GM12872 (cell line): ENCODE results near the gene LRP2.

Source experiments
- TF ChIP-seq, protein P1 (sequence below): IDR thresholded peaks from 3 replicates; pipeline ENCODE4 v1.5.1; 2011; ENCODE audit warnings: low read depth, mild to moderate bottlenecking, low read length, moderate library complexity; ENCODE audit not compliant: insufficient read depth

Gene LRP2

DNA sequence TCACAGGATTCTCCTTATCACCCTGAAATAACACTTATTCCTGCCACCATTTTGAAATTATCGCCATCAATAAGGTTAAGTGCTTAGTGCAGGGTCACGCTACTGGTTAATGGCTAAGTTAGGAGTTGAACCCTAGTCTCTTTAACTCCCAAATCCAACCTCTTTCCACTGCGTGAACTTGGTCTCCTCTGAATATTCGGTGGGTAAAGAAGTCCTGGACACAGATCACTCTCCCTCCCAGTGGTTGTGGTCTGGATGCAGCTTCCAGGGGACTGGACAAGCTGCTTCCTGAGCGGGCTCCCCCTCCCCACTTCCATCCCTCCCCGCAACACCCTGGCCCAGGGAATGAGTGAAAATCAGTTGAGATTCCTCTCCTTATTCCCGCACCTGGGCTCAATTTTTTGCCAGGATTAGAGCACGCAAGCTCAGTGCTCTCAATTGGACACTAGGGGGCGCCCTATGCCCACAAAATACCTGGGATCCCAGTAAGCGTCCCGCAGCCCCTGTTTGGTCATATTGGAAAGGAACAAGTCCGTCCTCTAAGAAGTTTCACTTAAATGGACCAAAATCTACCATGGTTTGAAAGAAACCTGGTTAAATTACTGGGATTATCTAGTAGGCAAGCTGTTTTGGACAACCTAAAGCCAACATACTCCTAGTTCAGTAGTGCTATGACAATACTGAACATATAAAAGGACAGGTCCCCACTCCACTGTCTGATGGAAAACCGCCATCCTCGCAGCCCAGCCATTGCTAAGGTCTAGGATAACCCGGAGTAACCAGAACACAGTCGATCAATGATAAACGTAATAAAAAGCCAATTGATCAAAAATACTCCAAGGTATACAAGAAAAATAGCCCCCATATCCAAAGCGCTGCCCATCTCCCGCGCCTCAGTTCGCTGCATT is 252.6 kb downstream of the LRP2 start:
- TF ChIP-seq, protein P1, sequence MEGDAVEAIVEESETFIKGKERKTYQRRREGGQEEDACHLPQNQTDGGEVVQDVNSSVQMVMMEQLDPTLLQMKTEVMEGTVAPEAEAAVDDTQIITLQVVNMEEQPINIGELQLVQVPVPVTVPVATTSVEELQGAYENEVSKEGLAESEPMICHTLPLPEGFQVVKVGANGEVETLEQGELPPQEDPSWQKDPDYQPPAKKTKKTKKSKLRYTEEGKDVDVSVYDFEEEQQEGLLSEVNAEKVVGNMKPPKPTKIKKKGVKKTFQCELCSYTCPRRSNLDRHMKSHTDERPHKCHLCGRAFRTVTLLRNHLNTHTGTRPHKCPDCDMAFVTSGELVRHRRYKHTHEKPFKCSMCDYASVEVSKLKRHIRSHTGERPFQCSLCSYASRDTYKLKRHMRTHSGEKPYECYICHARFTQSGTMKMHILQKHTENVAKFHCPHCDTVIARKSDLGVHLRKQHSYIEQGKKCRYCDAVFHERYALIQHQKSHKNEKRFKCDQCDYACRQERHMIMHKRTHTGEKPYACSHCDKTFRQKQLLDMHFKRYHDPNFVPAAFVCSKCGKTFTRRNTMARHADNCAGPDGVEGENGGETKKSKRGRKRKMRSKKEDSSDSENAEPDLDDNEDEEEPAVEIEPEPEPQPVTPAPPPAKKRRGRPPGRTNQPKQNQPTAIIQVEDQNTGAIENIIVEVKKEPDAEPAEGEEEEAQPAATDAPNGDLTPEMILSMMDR = peak; percentile 89

DNA sequence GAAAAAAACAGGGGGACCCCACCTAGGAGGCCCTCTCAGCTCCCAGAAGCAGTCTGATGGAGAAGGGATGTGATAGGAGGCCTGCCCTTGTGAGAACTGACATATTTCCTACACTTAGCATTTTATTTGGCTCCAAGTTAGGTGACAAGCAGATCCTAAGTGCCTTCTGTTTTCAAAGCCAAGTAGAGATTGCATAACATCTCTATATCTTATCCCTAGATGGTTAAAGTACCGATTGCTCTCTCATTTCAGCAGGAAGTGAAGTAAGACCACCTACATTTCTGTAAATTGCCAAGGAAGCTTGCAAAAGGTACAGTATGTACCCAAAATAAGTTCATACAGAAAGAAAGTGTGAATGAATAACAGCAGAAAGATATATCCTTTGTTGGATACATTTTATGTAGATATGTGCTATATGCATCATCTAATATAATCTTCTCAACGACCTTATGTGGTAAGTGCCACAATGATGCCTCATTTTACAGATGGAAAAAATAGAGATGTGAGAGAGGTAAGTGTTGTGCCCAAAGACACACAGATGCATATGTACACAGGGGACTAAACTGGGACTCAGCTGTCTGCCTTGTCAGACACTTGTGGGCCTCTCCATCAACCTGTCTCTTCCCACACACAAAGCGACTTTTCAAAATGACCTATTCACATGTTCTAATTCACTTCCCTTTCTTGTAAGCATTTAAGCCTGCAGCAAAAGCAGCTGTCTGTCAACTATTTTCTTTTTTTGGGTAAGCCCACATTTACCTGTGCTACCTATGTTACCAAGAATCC is 254.0 kb downstream of the LRP2 start:
- TF ChIP-seq, protein P1 = no peak

DNA sequence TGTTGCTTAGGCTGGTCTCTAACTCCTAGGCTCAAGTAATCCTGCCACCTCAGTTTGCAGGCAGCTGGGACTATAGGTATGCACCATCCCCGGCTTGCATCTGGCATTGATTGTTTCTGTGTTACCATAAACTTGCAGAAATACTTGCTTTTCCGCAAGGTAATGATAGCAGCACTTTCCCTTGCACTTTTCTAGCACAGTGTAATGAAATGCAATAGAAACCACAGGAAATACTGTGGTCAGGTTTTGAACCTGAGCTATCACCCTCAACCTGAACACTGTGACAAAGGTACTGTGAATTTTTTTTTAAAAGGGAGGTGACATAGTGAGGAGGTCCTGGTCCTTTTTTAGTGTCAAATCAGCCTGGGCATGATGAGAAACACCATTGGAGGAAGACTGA is 254.7 kb downstream of the LRP2 start:
- TF ChIP-seq, protein P1 = no peak

DNA sequence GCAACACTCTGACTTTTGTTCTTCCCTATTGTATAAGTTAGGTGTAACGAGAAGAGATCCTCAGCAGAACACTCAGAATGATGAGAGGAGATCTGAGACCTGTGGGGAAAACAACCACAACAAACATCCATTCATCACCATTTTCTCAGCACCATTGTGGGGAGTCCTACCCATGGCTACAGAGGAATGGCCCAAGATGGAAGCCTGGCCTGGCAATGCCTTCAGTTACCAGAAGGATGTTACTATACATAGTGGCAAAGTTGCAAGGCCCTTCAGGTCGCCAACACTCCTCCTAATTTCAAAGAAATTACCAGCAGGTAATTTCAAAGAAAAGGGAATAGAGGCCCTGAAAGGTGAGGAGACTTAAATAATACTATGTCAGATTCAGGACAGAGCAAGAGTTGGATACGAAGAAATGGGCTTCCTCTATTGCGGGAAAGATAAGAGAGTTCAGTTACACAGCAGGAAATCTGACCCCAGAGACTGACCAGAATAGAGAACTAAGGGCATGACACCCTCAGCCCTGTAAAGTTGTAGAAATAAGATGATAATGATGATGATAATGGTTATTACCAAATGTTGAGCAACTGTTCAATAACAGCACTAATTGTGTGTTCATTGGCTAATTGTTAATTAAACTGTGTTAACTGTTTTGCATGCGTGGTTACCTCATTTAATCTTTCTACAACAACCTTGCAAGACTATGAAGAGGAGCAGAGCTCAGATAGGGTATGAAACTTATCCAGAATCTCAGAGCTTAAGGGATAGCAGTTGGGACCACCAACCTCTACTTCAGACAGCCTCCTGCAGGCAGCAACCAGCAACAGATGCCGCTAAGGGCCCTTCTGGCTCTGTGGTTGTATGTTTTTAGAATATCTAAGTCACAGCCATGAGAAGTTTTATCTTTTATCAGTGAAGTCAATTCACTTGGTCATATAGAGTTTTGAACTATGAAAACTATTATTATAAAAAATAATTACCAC is 255.5 kb downstream of the LRP2 start:
- TF ChIP-seq, protein P1 = no peak

DNA sequence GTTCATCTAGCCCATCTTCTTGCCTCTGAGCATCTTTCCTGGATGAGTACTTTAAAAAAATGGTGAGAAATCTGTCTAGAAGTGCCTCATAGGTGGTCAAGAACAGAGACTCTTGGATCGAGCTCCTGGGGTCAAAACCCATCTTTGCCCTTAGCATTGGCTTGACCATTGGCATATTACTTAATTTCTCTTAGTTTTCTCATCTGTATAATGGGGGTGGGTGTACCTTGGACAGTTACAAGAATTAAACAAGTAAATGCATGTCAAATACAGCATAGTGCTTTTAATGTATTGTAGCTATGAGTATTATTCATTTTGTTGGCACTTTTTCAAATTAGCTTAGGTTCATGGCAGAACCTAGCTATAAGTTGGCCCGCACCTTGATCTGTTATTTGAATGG is 256.2 kb downstream of the LRP2 start:
- TF ChIP-seq, protein P1 = no peak

DNA sequence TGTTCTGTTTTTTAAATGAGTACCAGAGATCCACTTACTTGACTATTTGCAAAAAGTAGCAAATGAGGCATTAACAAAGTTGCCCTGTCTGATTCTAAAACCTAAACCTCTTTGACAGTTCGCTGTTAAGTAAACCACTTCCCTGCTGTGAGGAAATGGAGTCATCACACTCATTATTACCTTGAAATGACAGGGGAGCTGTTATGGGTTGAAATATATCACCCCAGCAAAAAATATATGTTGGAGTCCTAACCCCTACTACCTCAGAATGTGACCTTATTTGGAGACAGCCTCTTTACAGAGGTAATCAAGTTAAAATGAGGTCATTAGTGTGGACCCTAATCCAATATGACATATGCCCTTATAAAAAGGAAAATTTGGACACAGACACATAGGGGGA is 256.9 kb downstream of the LRP2 start:
- TF ChIP-seq, protein P1 = no peak
